22Rv1 (cell line): ENCODE results near the gene EXOC3.
A peak's percentile ranks its signal among the peaks of the same experiment; 100 is the strongest.

ENCODE experiments used
- H3K27ac ChIP-seq: fragments of 450-650 bp; 2 replicates; pipeline ENCODE4 v1.5.1; 2017
- CTCF ChIP-seq: fragments of 450-650 bp; IDR thresholded peaks from 2 replicates; pipeline ENCODE4 v1.5.1; 2017; ENCODE audit warnings: mild to moderate bottlenecking
- ZFX ChIP-seq: fragments of 450-650 bp; IDR thresholded peaks from 2 replicates; pipeline ENCODE4 v1.6.1; 2017; ENCODE audit warnings: antibody characterized with exemption, borderline replicate concordance

EXOC3 gene

GRCh38 chr5:429453-430188 is 13.4 kb upstream of the EXOC3 start:
- TF ChIP-seq ZFX: no peak
- no peak overlapping the region for H3K27ac ChIP-seq

- TF ChIP-seq CTCF: no peak
- TF ChIP-seq ZFX: no peak
- no peak overlapping the region for H3K27ac ChIP-seq
Observed at GRCh38 chr5:430214-430925, 12.6 kb upstream of the EXOC3 start.

- TF ChIP-seq ZFX (no peak), CTCF (peak; percentile 79)
- no peak overlapping the region for H3K27ac ChIP-seq
Observed at GRCh38 chr5:431001-431710, 11.8 kb upstream of the EXOC3 start.

- TF ChIP-seq ZFX: no peak
- TF ChIP-seq CTCF: no peak
Observed at GRCh38 chr5:431711-432050, 11.3 kb upstream of the EXOC3 start.

GRCh38 chr5:432201-432927 is 10.6 kb upstream of the EXOC3 start:
- TF ChIP-seq ZFX (no peak), CTCF (no peak)
- H3K27ac ChIP-seq: no peak overlapping the region

More at GRCh38 chr5:431711-432050, 11.3 kb upstream of the EXOC3 start:
- H3K27ac ChIP-seq: no peak overlapping the region

- no peak overlapping the region for H3K27ac ChIP-seq
- TF ChIP-seq CTCF: no peak
- no peak for TF ChIP-seq ZFX
Observed at GRCh38 chr5:432928-433791, 9.8 kb upstream of the EXOC3 start.

- TF ChIP-seq ZFX (no peak), CTCF (no peak)
- no peak overlapping the region for H3K27ac ChIP-seq
Observed at GRCh38 chr5:433836-434235, 9.1 kb upstream of the EXOC3 start.
